Tibial artery (tissue), 4 donors: ENCODE data around the gene ABCG1.

Experiments used
- DNase-seq, 2 donors: peaks; one replicate each; pipeline ENCODE4 v3.0.0-alpha.2; 2019
- H3K27ac ChIP-seq, 2 donors: fragments of 200-600 bp; sonication (generic) in 1 of 2; 1 replicate in 1 of 2; 2 replicates in 1 of 2; pipeline ENCODE4 v1.5.1; 2018 to 2019; ENCODE audit warnings: mild to moderate bottlenecking in 1 of 2
- H3K27me3 ChIP-seq, 2 donors: fragments of 200-600 bp; sonication (generic) in 1 of 2; one replicate each; pipeline versions ENCODE4 v1.5.1 to v1.6.0; 2016 to 2019
- H3K36me3 ChIP-seq, 3 donors: fragments of 200-600 bp; sonication (generic) in 2 of 3; one replicate each; pipeline ENCODE4 v1.5.1; 2016 to 2019; ENCODE audit warnings: mild to moderate bottlenecking in 2 of 3
- H3K4me1 ChIP-seq, 4 donors: fragments of 200-600 bp; sonication (generic) in 2 of 4; 1 replicate in 3 of 4; 2 replicates in 1 of 4; pipeline ENCODE4 v1.5.1; 2016 to 2019
- H3K4me3 ChIP-seq, 2 donors: fragments of 200-600 bp; sonication (generic) in 1 of 2; 1 replicate in 1 of 2; 2 replicates in 1 of 2; pipeline ENCODE4 v1.5.1; 2018 to 2019; ENCODE audit warnings: mild to moderate bottlenecking in 2 of 2
- H3K9me3 ChIP-seq, 3 donors: fragments of 200-600 bp; sonication (generic) in 1 of 3; one replicate each; pipeline ENCODE4 v1.5.1; 2016 to 2019
- intact Hi-C: fragments of 100-400 bp; cut with DNase I; formaldehyde crosslinking; loops from one replicate; pipeline ENCODE4 v1.15.0; 2023; ENCODE audit warnings: low total_unique reads
- TF ChIP-seq, protein P1 (sequence below), 2 experiments: fragments of 200-600 bp in 1 of 2; fragments of 450-650 bp in 1 of 2; IDR thresholded peaks; one replicate each; pipeline ENCODE4 v1.5.1; 2017 to 2019; ENCODE audit warnings: antibody characterized with exemption in 2 of 2, mild to moderate bottlenecking in 1 of 2, moderate library complexity in 1 of 2

Gene ABCG1

DNA sequence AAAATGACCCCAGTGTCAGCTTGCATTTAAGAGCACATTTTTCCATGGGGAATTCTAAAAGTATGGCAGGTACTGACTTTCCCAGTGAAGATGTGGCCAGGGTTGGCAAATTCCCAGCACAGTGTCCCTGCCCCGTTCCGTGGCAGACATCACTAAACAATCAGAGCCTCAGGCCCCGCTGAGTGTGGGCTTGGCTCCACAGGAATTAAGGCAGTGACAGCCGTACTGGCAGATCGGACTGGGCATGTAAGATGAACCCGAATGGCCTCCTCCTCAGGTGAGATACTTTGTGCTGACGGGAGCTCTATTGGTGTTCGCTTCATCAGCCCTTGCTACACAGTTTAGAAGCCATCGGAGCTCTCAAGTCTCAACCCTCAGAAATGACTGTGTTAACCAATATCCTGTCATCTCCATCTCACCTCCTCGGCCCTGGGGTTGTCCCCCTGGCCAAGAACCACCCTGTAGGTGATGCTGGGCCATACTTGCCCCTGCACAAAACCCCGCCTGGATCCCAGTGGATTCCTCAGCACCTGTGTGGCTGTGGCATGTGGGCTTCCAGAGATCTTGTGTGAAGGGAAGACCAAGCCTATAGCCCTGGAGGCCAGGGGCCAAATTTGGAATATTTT, 29.0 kb upstream of the ABCG1 start:
- Histone ChIP-seq H3K36me3 (no peaks in the 10 kb centered on the region), H3K27me3 (peaks cover 0 to 23% of the 10 kb centered on the region in 2 donors), H3K4me3 (no peak overlapping the region), H3K4me1 (peaks cover 0 to 5% (median 0%) of the 10 kb centered on the region in 4 donors), H3K9me3 (no peaks in the 10 kb centered on the region), H3K27ac (no peak overlapping the region)
- intact Hi-C loops = no loop called here
- TF ChIP-seq, protein P1, sequence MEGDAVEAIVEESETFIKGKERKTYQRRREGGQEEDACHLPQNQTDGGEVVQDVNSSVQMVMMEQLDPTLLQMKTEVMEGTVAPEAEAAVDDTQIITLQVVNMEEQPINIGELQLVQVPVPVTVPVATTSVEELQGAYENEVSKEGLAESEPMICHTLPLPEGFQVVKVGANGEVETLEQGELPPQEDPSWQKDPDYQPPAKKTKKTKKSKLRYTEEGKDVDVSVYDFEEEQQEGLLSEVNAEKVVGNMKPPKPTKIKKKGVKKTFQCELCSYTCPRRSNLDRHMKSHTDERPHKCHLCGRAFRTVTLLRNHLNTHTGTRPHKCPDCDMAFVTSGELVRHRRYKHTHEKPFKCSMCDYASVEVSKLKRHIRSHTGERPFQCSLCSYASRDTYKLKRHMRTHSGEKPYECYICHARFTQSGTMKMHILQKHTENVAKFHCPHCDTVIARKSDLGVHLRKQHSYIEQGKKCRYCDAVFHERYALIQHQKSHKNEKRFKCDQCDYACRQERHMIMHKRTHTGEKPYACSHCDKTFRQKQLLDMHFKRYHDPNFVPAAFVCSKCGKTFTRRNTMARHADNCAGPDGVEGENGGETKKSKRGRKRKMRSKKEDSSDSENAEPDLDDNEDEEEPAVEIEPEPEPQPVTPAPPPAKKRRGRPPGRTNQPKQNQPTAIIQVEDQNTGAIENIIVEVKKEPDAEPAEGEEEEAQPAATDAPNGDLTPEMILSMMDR (IDR thresholded peaks at IDR 0.05) = no peak
- DNase-seq = no peak

DNA sequence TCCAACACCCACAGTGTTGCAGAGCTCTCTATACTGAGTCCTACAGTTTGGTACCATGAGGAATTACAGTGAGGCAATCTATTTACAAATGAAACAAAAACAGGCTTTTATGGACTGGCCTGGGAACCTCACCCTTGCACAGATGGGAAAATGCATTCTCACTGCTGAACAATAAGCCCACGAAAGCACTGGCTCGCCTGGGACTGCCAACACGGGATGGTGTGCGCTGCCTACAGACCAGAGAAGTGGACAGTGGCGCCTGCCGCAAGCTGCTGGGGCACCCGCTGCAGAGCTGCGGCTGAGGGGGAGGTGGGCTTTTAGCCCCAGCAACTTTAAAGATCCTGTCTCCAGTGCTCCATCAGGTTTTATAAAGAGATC, 28.5 kb upstream of the ABCG1 start:
- no peak for DNase-seq
- no peak overlapping the region for H3K4me3 ChIP-seq
- TF ChIP-seq, protein P1 (IDR thresholded peaks at IDR 0.05) = no peak
- intact Hi-C loops = no loop called here
- H3K4me1 ChIP-seq = peaks cover 0 to 5% (median 0%) of the 10 kb centered on the region in 4 donors
- H3K36me3 ChIP-seq = no peaks in the 10 kb centered on the region
- H3K27ac ChIP-seq = no peak overlapping the region
- peaks cover 0 to 28% of the 10 kb centered on the region in 2 donors for H3K27me3 ChIP-seq
- H3K9me3 ChIP-seq = no peaks in the 10 kb centered on the region

DNA sequence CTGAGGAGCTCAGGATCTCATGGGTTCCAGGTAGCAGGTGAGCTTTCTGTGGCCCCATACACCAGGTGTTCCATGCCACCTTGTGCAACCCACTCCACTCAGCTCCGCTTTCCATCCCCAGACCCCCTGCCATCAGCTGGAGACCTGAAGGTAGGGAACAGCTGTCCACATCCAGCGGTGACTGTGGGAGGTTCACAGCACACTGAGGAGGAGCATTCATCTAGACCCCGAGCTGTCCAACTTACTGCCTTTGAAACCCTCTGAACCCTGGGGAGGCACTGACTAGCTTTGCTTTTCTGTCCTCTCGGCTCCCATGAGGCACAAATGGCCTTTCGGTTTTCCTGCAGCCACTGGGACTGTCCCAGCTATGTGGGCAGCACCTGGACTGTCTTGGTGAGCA, 27.9 kb upstream of the ABCG1 start:
- Histone ChIP-seq H3K9me3 (no peaks in the 10 kb centered on the region), H3K27me3 (peaks cover 0 to 28% of the 10 kb centered on the region in 2 donors), H3K27ac (no peak overlapping the region), H3K36me3 (no peaks in the 10 kb centered on the region), H3K4me1 (peaks cover 0 to 5% (median 0%) of the 10 kb centered on the region in 4 donors), H3K4me3 (no peak overlapping the region)
- intact Hi-C loops = no loop called here
- TF ChIP-seq, protein P1 (IDR thresholded peaks at IDR 0.05) = no peak
- DNase-seq = no peak

- Histone ChIP-seq H3K27ac (no peak overlapping the region), H3K4me3 (no peak overlapping the region), H3K4me1 (peaks cover 0 to 5% (median 0%) of the 10 kb centered on the region in 4 donors), H3K36me3 (no peaks in the 10 kb centered on the region), H3K27me3 (peaks cover 0 to 28% of the 10 kb centered on the region in 2 donors), H3K9me3 (no peaks in the 10 kb centered on the region)
- TF ChIP-seq, protein P1 (IDR thresholded peaks at IDR 0.05) = no peak
- no peak for DNase-seq
- intact Hi-C loops = no loop called here
These were observed 27.0 kb upstream of the ABCG1 start for GRCh38 chr21:42191696-42192595.

DNA sequence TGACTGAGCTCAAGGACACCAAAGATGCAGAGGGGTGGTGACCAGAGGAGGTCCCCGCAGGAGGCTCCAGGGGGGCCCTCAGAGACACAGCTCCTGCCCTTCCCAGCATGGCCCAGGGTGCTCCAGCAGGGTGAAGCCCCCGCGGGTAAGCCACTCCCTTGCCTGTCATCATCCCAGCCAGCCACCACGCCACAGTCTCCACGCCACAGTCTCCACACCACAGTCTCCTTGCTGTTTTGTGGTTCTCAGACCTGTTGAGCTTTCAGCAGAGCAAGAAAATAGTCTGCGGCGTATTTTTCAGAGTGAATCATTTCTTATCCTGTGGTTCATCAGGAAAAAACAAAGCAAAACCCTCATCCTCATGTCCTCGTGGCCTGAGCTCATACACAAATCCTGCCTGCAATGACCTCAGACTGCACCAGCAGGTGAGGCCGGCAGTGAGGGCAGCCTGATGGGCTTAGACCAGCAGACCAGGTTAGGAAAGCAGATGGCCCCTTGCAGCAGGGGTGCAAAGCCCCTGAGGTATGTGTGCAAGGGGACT, 25.7 kb upstream of the ABCG1 start:
- H3K36me3 ChIP-seq = no peaks in the 10 kb centered on the region
- intact Hi-C loops = no loop called here
- TF ChIP-seq, protein P1 (IDR thresholded peaks at IDR 0.05) = no peak
- H3K27ac ChIP-seq = no peak overlapping the region
- H3K27me3 ChIP-seq = peaks cover 0 to 28% of the 10 kb centered on the region in 2 donors
- H3K4me1 ChIP-seq = no peaks in the 10 kb centered on the region
- no peaks in the 10 kb centered on the region for H3K9me3 ChIP-seq
- DNase-seq = no peak
- no peak overlapping the region for H3K4me3 ChIP-seq
